ENCODE measurements around the gene TCF19.
"Not testable (repeated sequence)": the region's sequence is repeated elsewhere in the genome, so short reads cannot be mapped to it uniquely, and the experiment has no call there.

The TCF19 gene

GRCh38 chr6:31162463-31163165 is 4.2 kb downstream of the TCF19 start:
- DNase-seq = no peak

GRCh38 chr6:31163922-31164321 is 5.5 kb downstream of the TCF19 start:
- DNase-seq = no peak

- not testable (repeated sequence) for DNase-seq
Measured at GRCh38 chr6:31164475-31165063, 6.2 kb downstream of the TCF19 start.

- DNase-seq = not testable (repeated sequence)
Measured at GRCh38 chr6:31165064-31165832, 6.9 kb downstream of the TCF19 start.

GRCh38 chr6:31165986-31166385 is 7.6 kb downstream of the TCF19 start:
- no peak for DNase-seq

- DNase-seq = no peak
Measured at GRCh38 chr6:31168606-31169005, 10.2 kb downstream of the TCF19 start.

GRCh38 chr6:31169123-31169857 is 10.9 kb downstream of the TCF19 start:
- no peak for DNase-seq

- DNase-seq = not testable (repeated sequence)
Measured at GRCh38 chr6:31169858-31170599, 11.6 kb downstream of the TCF19 start.

GRCh38 chr6:31170600-31170881 is 12.2 kb downstream of the TCF19 start, which contains the start of gene POU5F1:
Gene POU5F1 (minus strand): TSS chr6:31170682. CDS start chr6:31170620, 62 bp downstream.
- DNase-seq = no peak

- DNase-seq = no peak
Measured at GRCh38 chr6:31170987-31171671, 12.7 kb downstream of the TCF19 start.

GRCh38 chr6:31171931-31172905 is 13.8 kb downstream of the TCF19 start:
- no peak for DNase-seq

GRCh38 chr6:31172973-31173384 is 14.6 kb downstream of the TCF19 start:
- DNase-seq = no peak

- DNase-seq = no peak
Measured at GRCh38 chr6:31173406-31173805, 15.0 kb downstream of the TCF19 start.

- no peak for DNase-seq
Measured at GRCh38 chr6:31174378-31174777, 16.0 kb downstream of the TCF19 start.

- no peak for DNase-seq
Measured at GRCh38 chr6:31175971-31176370, 17.6 kb downstream of the TCF19 start.

- no peak for DNase-seq
Measured at GRCh38 chr6:31178143-31179041, 20.0 kb downstream of the TCF19 start.

GRCh38 chr6:31179042-31179386 is 20.6 kb downstream of the TCF19 start:
- no peak for DNase-seq

- no peak for DNase-seq
Measured at GRCh38 chr6:31179896-31180295, 21.5 kb downstream of the TCF19 start.

- DNase-seq = peak; percentile 82
Measured at GRCh38 chr6:31180500-31180899, 22.1 kb downstream of the TCF19 start.

GRCh38 chr6:31183287-31183686 is 24.9 kb downstream of the TCF19 start:
- DNase-seq = not testable (repeated sequence)
